ENCODE measurements around the gene GRAP.

GRAP gene

GRCh38 chr17:18991531-18992315 lies 55.0 kb downstream of the GRAP start:
- DNase-seq (ENCODE audit: low read depth in 1 of 2, low spot score in 1 of 2): no peak
- H3K4me3 ChIP-seq (replicated peaks; ENCODE audit: insufficient read depth, low read length): no peak overlapping the region

GRCh38 chr17:18990331-18990730 lies 56.4 kb downstream of the GRAP start:
- no peak overlapping the region for H3K4me3 ChIP-seq (replicated peaks; ENCODE audit: insufficient read depth, low read length)
- TF ChIP-seq, protein P1, sequence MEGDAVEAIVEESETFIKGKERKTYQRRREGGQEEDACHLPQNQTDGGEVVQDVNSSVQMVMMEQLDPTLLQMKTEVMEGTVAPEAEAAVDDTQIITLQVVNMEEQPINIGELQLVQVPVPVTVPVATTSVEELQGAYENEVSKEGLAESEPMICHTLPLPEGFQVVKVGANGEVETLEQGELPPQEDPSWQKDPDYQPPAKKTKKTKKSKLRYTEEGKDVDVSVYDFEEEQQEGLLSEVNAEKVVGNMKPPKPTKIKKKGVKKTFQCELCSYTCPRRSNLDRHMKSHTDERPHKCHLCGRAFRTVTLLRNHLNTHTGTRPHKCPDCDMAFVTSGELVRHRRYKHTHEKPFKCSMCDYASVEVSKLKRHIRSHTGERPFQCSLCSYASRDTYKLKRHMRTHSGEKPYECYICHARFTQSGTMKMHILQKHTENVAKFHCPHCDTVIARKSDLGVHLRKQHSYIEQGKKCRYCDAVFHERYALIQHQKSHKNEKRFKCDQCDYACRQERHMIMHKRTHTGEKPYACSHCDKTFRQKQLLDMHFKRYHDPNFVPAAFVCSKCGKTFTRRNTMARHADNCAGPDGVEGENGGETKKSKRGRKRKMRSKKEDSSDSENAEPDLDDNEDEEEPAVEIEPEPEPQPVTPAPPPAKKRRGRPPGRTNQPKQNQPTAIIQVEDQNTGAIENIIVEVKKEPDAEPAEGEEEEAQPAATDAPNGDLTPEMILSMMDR (IDR thresholded peaks at IDR 0.05; ENCODE audit: insufficient read depth, low read length): no peak
- no peak for TF ChIP-seq POLR2AphosphoS5 (IDR thresholded peaks at IDR 0.05; ENCODE audit: low read depth)
- no peak for TF ChIP-seq GABPA (IDR thresholded peaks at IDR 0.05; ENCODE audit: low read depth)
- TF ChIP-seq, protein P2, sequence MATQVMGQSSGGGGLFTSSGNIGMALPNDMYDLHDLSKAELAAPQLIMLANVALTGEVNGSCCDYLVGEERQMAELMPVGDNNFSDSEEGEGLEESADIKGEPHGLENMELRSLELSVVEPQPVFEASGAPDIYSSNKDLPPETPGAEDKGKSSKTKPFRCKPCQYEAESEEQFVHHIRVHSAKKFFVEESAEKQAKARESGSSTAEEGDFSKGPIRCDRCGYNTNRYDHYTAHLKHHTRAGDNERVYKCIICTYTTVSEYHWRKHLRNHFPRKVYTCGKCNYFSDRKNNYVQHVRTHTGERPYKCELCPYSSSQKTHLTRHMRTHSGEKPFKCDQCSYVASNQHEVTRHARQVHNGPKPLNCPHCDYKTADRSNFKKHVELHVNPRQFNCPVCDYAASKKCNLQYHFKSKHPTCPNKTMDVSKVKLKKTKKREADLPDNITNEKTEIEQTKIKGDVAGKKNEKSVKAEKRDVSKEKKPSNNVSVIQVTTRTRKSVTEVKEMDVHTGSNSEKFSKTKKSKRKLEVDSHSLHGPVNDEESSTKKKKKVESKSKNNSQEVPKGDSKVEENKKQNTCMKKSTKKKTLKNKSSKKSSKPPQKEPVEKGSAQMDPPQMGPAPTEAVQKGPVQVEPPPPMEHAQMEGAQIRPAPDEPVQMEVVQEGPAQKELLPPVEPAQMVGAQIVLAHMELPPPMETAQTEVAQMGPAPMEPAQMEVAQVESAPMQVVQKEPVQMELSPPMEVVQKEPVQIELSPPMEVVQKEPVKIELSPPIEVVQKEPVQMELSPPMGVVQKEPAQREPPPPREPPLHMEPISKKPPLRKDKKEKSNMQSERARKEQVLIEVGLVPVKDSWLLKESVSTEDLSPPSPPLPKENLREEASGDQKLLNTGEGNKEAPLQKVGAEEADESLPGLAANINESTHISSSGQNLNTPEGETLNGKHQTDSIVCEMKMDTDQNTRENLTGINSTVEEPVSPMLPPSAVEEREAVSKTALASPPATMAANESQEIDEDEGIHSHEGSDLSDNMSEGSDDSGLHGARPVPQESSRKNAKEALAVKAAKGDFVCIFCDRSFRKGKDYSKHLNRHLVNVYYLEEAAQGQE (IDR thresholded peaks at IDR 0.05; ENCODE audit: insufficient replicate concordance, low read depth): no peak
- no peak for TF ChIP-seq SPI1 (IDR thresholded peaks at IDR 0.05; ENCODE audit: borderline replicate concordance, low read depth)
- no peaks in the 10 kb centered on the region for H3K27me3 ChIP-seq (ENCODE audit: insufficient read depth, poor library complexity, severe bottlenecking)
- DNase-seq (ENCODE audit: low read depth in 1 of 2, low spot score in 1 of 2): no peak
- H3K27ac ChIP-seq (replicated peaks): no peak overlapping the region

More at GRCh38 chr17:18991531-18992315, 55.0 kb downstream of the GRAP start:
- Histone ChIP-seq H3K27me3 (ENCODE audit: insufficient read depth, poor library complexity, severe bottlenecking) (no peaks in the 10 kb centered on the region), H3K27ac (replicated peaks) (no peak overlapping the region)
- no peak for TF ChIP-seq SPI1 (IDR thresholded peaks at IDR 0.05; ENCODE audit: borderline replicate concordance, low read depth)
- TF ChIP-seq, protein P2 (IDR thresholded peaks at IDR 0.05; ENCODE audit: insufficient replicate concordance, low read depth): no peak
- no peak for TF ChIP-seq POLR2AphosphoS5 (IDR thresholded peaks at IDR 0.05; ENCODE audit: low read depth)

GRCh38 chr17:18988546-18989173 lies 58.1 kb downstream of the GRAP start:
- Histone ChIP-seq H3K27me3 (ENCODE audit: insufficient read depth, poor library complexity, severe bottlenecking) (no peaks in the 10 kb centered on the region), H3K4me3 (replicated peaks; ENCODE audit: insufficient read depth, low read length) (no peak overlapping the region), H3K27ac (replicated peaks) (no peak overlapping the region)
- DNase-seq (ENCODE audit: low read depth in 1 of 2, low spot score in 1 of 2): no peak
- no peak for TF ChIP-seq POLR2AphosphoS5 (IDR thresholded peaks at IDR 0.05; ENCODE audit: low read depth)
- TF ChIP-seq GABPA (IDR thresholded peaks at IDR 0.05; ENCODE audit: low read depth): no peak
- TF ChIP-seq, protein P2 (IDR thresholded peaks at IDR 0.05; ENCODE audit: insufficient replicate concordance, low read depth): no peak
- no peak for TF ChIP-seq SPI1 (IDR thresholded peaks at IDR 0.05; ENCODE audit: borderline replicate concordance, low read depth)
- TF ChIP-seq, protein P1 (IDR thresholded peaks at IDR 0.05; ENCODE audit: insufficient read depth, low read length): no peak
